IPS-NIHi7 (cell line): ENCODE results near the gene KAT5.
"Not testable (repeated sequence)": the region's sequence is repeated elsewhere in the genome, so short reads cannot be mapped to it uniquely, and the experiment has no call there.

ENCODE experiments used
- DNase-seq: peaks from one replicate; pipeline ENCODE4 v3.0.0; 2012; ENCODE audit warnings: mixed read lengths; ENCODE audit errors: extremely low spot score

Gene KAT5

GRCh38 chr11:65744026-65744698, 32.1 kb downstream of the KAT5 start:
- DNase-seq, result peak; percentile 55

DNA sequence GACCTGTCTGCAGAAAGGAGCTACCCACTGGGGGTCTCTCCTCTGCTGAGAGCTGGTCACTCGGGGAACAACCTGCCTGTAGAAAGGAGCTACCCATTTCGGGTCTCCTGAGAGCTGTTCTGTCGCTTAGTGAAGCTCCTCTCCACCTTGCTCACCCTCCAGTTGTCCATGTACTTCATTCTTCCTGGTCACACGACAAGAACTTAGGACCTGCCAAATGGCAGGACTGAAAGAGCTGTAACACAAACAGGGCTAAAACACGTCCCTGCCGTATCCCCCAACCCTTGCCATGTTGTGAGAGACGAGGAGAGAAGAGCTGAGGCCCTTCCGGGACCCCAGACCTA, 32.6 kb downstream of the KAT5 start:
- DNase-seq, result no peak

DNA sequence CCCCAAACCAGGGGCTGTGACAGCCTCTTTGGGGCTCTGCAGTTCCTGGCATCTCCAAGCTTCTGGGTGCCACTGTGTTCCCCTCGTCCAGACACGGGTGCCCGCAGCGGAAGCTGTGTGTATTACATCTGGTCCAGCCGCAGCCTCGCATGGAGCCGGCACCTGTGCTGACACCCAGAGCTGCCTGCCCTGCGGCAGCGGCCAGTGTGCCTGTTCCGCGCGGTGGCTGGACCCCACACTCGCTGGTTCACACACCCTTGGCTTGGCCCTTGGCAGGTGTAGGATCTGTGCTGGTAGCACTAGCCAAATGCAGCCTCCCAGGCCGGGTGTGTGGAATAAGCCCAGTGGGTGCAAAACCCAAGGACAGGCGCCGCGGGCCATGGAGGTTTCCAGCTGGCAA, 33.0 kb downstream of the KAT5 start:
- no peak for DNase-seq

- DNase-seq, result not testable (repeated sequence)
Measured at GRCh38 chr11:65762169-65762568, 50.1 kb downstream of the KAT5 start.

DNA sequence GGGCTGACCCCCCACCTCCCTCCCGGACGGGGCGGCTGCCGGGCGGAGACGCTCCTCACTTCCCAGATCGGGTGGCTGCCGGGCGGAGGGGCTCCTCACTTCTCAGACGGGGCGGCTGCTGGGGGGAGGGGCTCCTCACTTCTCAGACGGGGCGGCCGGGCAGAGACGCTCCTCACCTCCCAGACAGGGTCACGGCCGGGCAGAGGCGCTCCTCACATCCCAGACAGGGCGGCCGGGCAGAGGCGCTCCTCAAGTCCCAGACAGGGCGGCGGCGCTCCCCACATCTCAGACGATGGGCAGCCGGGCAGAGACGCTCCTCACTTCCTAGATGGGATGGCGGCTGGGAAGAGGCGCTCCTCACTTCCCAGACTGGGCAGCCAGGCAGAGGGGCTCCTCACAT, 50.8 kb downstream of the KAT5 start:
- DNase-seq, result not testable (repeated sequence)

GRCh38 chr11:65764434-65764833, 52.4 kb downstream of the KAT5 start:
- no peak for DNase-seq

DNA sequence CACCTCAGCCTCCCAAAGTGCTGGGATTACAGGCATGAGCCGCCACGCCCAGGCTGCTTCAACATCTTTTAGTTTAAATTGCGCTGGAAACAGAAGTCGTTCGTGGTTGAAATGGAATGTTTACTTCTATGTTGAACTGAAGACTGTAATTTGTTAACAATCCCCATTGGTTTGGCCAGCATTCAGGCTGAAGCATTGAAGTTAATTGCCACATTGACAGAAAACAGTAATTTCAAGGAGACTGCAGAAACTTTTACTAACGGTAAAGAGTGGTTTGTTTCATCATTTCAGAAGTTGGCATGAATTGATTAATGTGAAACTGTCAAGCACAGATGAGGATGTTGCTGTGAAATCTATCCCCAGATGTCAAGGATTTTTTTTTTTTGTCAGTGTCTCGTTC, 54.5 kb downstream of the KAT5 start:
- no peak for DNase-seq

DNA sequence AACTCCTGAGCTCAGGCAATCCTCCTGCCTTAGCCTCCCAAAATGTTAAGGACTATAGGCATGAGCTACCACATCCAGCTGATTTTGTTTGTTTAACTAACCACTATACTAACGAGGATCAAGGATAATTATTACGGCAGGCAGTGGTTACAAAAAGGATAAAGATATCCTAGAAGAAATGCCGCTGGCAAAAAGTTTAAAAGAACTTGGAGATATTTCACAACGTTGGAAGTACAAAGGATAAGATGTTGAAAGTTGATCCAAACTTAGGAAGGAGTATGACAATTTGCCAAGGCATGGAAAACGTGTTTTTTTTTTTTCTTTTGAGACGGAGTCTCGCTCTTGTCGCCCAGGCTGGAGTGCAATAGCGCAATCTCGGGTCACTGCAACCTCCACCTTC, 55.4 kb downstream of the KAT5 start:
- no peak for DNase-seq

GRCh38 chr11:65767806-65768205, 55.8 kb downstream of the KAT5 start:
- DNase-seq, result not testable (repeated sequence)
